ENCODE results near the gene ACAP1. TPM values are rescaled to one million over a fixed set of nuclear protein-coding genes. Genes with fewer than 3 reads are reported as not detected.

Gene ACAP1
- total RNA-seq, 1 experiment from 2014 or later: 8.8 TPM

- TF ChIP-seq ZBTB33 (IDR thresholded peaks at IDR 0.05; ENCODE audit: extremely low read depth, insufficient replicate concordance, low read length) (no peak), SRF (IDR thresholded peaks at IDR 0.05; ENCODE audit: low read depth) (no peak), CBX3 (IDR thresholded peaks at IDR 0.05; ENCODE audit: low read depth) (no peak), EGR1 (IDR thresholded peaks at IDR 0.05; ENCODE audit: low read depth) (no peak), RAD21 (IDR thresholded peaks at IDR 0.05; ENCODE audit: low read depth) (no peak), JUND (IDR thresholded peaks at IDR 0.05) (no peak), ZNF274 (IDR thresholded peaks at IDR 0.05; ENCODE audit: low read depth, low read length) (no peak), TCF7L2 (IDR thresholded peaks at IDR 0.05; ENCODE audit: borderline replicate concordance, extremely low read depth, insufficient read depth, insufficient read length) (no peak), POLR2A (IDR thresholded peaks at IDR 0.05; ENCODE audit: borderline replicate concordance, extremely low read depth, insufficient read depth, insufficient read length) (no peak), YY1 (IDR thresholded peaks at IDR 0.05; ENCODE audit: extremely low read depth, insufficient replicate concordance, low read depth, low read length) (no peak), REST (IDR thresholded peaks at IDR 0.05; ENCODE audit: low read depth) (no peak)
These were observed 30.8 kb downstream of the ACAP1 start (continued) for GRCh38 chr17:7367083-7367482.

Measured in HCT116 (cell line).